ENCODE data around the gene LAMC1. TPM values are rescaled to one million over a fixed set of nuclear protein-coding genes. Genes with fewer than 3 reads are reported as not detected.

Gene LAMC1
- total RNA-seq, 1 experiment from 2014 or later = 71.5 TPM

DNA sequence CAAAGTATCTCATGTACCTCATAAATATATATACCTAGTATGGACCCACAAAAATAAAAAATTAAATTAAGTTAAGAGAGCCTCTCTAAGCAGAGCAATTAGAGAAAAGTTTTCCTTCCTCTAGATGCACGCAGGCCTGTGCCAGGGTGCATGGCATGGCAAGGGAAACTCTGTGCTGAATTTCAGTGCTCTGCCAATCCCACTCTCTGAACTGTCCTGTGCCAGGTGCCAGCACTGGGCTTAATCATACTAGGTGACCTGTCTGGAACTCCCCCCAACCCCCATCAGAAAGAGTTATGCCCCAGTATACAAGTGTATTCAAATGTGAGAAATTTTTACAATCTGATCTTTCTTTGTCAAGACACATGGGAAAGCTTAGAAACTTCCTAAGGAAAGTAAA is 152.4 kb downstream of the LAMC1 start:
- H3K27ac ChIP-seq (ENCODE audit: low read length) = no peak overlapping the region
- intact Hi-C loops (cut with micrococcal nuclease) = no loop called here
- 0 out of 2 replicates have a peak overlapping the region, but pooled peaks have one; percentile 22 for H2AFZ ChIP-seq (ENCODE audit: low read length)
- TF ChIP-seq, protein P1, sequence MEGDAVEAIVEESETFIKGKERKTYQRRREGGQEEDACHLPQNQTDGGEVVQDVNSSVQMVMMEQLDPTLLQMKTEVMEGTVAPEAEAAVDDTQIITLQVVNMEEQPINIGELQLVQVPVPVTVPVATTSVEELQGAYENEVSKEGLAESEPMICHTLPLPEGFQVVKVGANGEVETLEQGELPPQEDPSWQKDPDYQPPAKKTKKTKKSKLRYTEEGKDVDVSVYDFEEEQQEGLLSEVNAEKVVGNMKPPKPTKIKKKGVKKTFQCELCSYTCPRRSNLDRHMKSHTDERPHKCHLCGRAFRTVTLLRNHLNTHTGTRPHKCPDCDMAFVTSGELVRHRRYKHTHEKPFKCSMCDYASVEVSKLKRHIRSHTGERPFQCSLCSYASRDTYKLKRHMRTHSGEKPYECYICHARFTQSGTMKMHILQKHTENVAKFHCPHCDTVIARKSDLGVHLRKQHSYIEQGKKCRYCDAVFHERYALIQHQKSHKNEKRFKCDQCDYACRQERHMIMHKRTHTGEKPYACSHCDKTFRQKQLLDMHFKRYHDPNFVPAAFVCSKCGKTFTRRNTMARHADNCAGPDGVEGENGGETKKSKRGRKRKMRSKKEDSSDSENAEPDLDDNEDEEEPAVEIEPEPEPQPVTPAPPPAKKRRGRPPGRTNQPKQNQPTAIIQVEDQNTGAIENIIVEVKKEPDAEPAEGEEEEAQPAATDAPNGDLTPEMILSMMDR (conservative IDR thresholded peaks at IDR 0.05; ENCODE audit: low read depth, low read length) = no peak
- no peak for TF ChIP-seq EZH2 (IDR thresholded peaks at IDR 0.05; ENCODE audit: low read length, unreplicated experiment)
- TF ChIP-seq EZH2phosphoT487 (IDR thresholded peaks at IDR 0.05; ENCODE audit: borderline replicate concordance, low read length) = no peak
- DNase-seq (no peak), ATAC-seq (peak; percentile 15; the same call in 1 of the 2 replicates)
- ChIA-PET CTCF (no interaction called here), POLR2A (ENCODE audit: unreplicated experiment) (no interaction called here)
- H3K9me3 ChIP-seq (ENCODE audit: low read length) = no peaks in the 10 kb centered on the region
- H3K36me3 ChIP-seq (ENCODE audit: low read depth, low read length) = no peaks in the 10 kb centered on the region
- no peaks in the 10 kb centered on the region for H3F3A ChIP-seq (ENCODE audit: low read length, unreplicated experiment)
- H3K9ac ChIP-seq (ENCODE audit: low read length) = no peak overlapping the region
- H3K9me2 ChIP-seq (replicated peaks; ENCODE audit: low read length) = no peaks in the 10 kb centered on the region
- H3K4me3 ChIP-seq (ENCODE audit: low read length) = no peak overlapping the region
- H3K4me1 ChIP-seq (ENCODE audit: insufficient read depth, low read length) = peaks cover 12% of the 10 kb centered on the region
- H3K79me2 ChIP-seq (ENCODE audit: low read length) = no peaks in the 10 kb centered on the region
- no TSS peak for BruUV-seq (replicated peaks)
- no peaks in the 10 kb centered on the region for H4K20me1 ChIP-seq (ENCODE audit: low read length)
- no peak overlapping the region for H3K4me2 ChIP-seq (ENCODE audit: low read length)
- H3K27me3 ChIP-seq (ENCODE audit: low read length) = no peaks in the 10 kb centered on the region

GRCh38 chr1:183178545-183178944 is 155.3 kb downstream of the LAMC1 start:
- Histone ChIP-seq H3K9me2 (replicated peaks; ENCODE audit: low read length) (no peaks in the 10 kb centered on the region), H3K9me3 (ENCODE audit: low read length) (no peaks in the 10 kb centered on the region), H2AFZ (ENCODE audit: low read length) (no peak overlapping the region), H4K20me1 (ENCODE audit: low read length) (no peaks in the 10 kb centered on the region), H3K4me2 (ENCODE audit: low read length) (no peak overlapping the region), H3K27me3 (ENCODE audit: low read length) (no peaks in the 10 kb centered on the region), H3K27ac (ENCODE audit: low read length) (no peak overlapping the region), H3K4me1 (ENCODE audit: insufficient read depth, low read length) (peaks cover 20% of the 10 kb centered on the region), H3K36me3 (ENCODE audit: low read depth, low read length) (no peaks in the 10 kb centered on the region), H3K9ac (ENCODE audit: low read length) (no peak overlapping the region), H3K79me2 (ENCODE audit: low read length) (no peaks in the 10 kb centered on the region), H3F3A (ENCODE audit: low read length, unreplicated experiment) (no peaks in the 10 kb centered on the region), H3K4me3 (ENCODE audit: low read length) (no peak overlapping the region)
- ChIA-PET CTCF (no interaction called here), POLR2A (ENCODE audit: unreplicated experiment) (interaction anchor here (0.6 kb wide), 1 partner anchor 421 kb away, joined by 4 read pairs; no protein-coding TSS in a partner anchor)
- intact Hi-C loops (cut with micrococcal nuclease) = no loop called here
- no peak for TF ChIP-seq EZH2phosphoT487 (IDR thresholded peaks at IDR 0.05; ENCODE audit: borderline replicate concordance, low read length)
- TF ChIP-seq, protein P1 (conservative IDR thresholded peaks at IDR 0.05; ENCODE audit: low read depth, low read length) = no peak
- TF ChIP-seq EZH2 (IDR thresholded peaks at IDR 0.05; ENCODE audit: low read length, unreplicated experiment) = no peak
- DNase-seq (no peak), ATAC-seq (no peak)
- BruUV-seq (replicated peaks) = no TSS peak

- no peaks in the 10 kb centered on the region for H3K79me2 ChIP-seq (ENCODE audit: low read length)
- H2AFZ ChIP-seq (ENCODE audit: low read length) = no peak overlapping the region
- H3F3A ChIP-seq (ENCODE audit: low read length, unreplicated experiment) = no peaks in the 10 kb centered on the region
- no TSS peak for BruUV-seq (replicated peaks)
- no peaks in the 10 kb centered on the region for H3K27me3 ChIP-seq (ENCODE audit: low read length)
- intact Hi-C loops (cut with micrococcal nuclease) = no loop called here
- no peak for ATAC-seq
- H3K4me2 ChIP-seq (ENCODE audit: low read length) = no peak overlapping the region
- H3K9me2 ChIP-seq (replicated peaks; ENCODE audit: low read length) = no peaks in the 10 kb centered on the region
- peaks cover 20% of the 10 kb centered on the region for H3K4me1 ChIP-seq (ENCODE audit: insufficient read depth, low read length)
- DNase-seq = no peak
- ChIA-PET POLR2A (ENCODE audit: unreplicated experiment) (no interaction called here), CTCF (no interaction called here)
- no peaks in the 10 kb centered on the region for H3K36me3 ChIP-seq (ENCODE audit: low read depth, low read length)
- H3K9ac ChIP-seq (ENCODE audit: low read length) = no peak overlapping the region
- TF ChIP-seq, protein P1 (conservative IDR thresholded peaks at IDR 0.05; ENCODE audit: low read depth, low read length) = no peak
- no peak for TF ChIP-seq EZH2phosphoT487 (IDR thresholded peaks at IDR 0.05; ENCODE audit: borderline replicate concordance, low read length)
- TF ChIP-seq EZH2 (IDR thresholded peaks at IDR 0.05; ENCODE audit: low read length, unreplicated experiment) = no peak
- no peaks in the 10 kb centered on the region for H4K20me1 ChIP-seq (ENCODE audit: low read length)
- no peaks in the 10 kb centered on the region for H3K9me3 ChIP-seq (ENCODE audit: low read length)
- H3K27ac ChIP-seq (ENCODE audit: low read length) = no peak overlapping the region
- H3K4me3 ChIP-seq (ENCODE audit: low read length) = no peak overlapping the region
Measured at GRCh38 chr1:183179033-183179432, 155.8 kb downstream of the LAMC1 start.

Measured in PC-3 (cell line).